ENCODE measurements around the gene AQP5. TPM values are rescaled to one million over a fixed set of nuclear protein-coding genes. Genes with fewer than 3 reads are reported as not detected.

Gene AQP5
- total RNA-seq, 2 donors from 2014 or later = 2.1 TPM; not detected in 1

GRCh38 chr12:49944718-49945117 is 17.0 kb upstream of the AQP5 start:
- H3K27me3 ChIP-seq = no peaks in the 10 kb centered on the region
- H3K4me3 ChIP-seq = no peak overlapping the region
- DNase-seq (ENCODE audit: low spot score) = no peak
- TF ChIP-seq CTCF (IDR thresholded peaks at IDR 0.05) = no peak
- H3K9me3 ChIP-seq = no peaks in the 10 kb centered on the region
- peaks cover 0 to 9% of the 10 kb centered on the region in 2 donors for H3K4me1 ChIP-seq
- H3K36me3 ChIP-seq = no peaks in the 10 kb centered on the region
- H3K27ac ChIP-seq = peak overlapping the region in 1 of 2 donors; percentile 36

- peak overlapping the region; percentile 6 to 41 for H3K4me3 ChIP-seq
- peak; percentile 90 for DNase-seq (ENCODE audit: low spot score)
- peak overlapping the region; percentile 28 to 36 for H3K27ac ChIP-seq
Observed at GRCh38 chr12:49945394-49946080, 16.1 kb upstream of the AQP5 start.

GRCh38 chr12:49946086-49946485 is 15.6 kb upstream of the AQP5 start:
- Histone ChIP-seq H3K9me3 (no peaks in the 10 kb centered on the region), H3K36me3 (no peaks in the 10 kb centered on the region), H3K27me3 (no peaks in the 10 kb centered on the region), H3K4me1 (peaks cover 0 to 9% of the 10 kb centered on the region in 2 donors), H3K4me3 (no peak overlapping the region), H3K27ac (peak overlapping the region; percentile 28 to 36)
- no peak for TF ChIP-seq CTCF (IDR thresholded peaks at IDR 0.05)
- no peak for DNase-seq (ENCODE audit: low spot score)

More at GRCh38 chr12:49945394-49946080, 16.1 kb upstream of the AQP5 start:
- Histone ChIP-seq H3K9me3 (no peaks in the 10 kb centered on the region), H3K27me3 (no peaks in the 10 kb centered on the region), H3K4me1 (peaks cover 0 to 9% of the 10 kb centered on the region in 2 donors), H3K36me3 (no peaks in the 10 kb centered on the region)
- peak; percentile 87 to 91 for TF ChIP-seq CTCF (IDR thresholded peaks at IDR 0.05)

GRCh38 chr12:49946497-49946896 is 15.2 kb upstream of the AQP5 start:
- DNase-seq (ENCODE audit: low spot score) = no peak
- no peaks in the 10 kb centered on the region for H3K9me3 ChIP-seq
- no peak for TF ChIP-seq CTCF (IDR thresholded peaks at IDR 0.05)
- H3K4me3 ChIP-seq = no peak overlapping the region
- no peaks in the 10 kb centered on the region for H3K27me3 ChIP-seq
- no peaks in the 10 kb centered on the region for H3K36me3 ChIP-seq
- no peak overlapping the region for H3K27ac ChIP-seq
- peaks cover 0 to 9% of the 10 kb centered on the region in 2 donors for H3K4me1 ChIP-seq

- H3K27me3 ChIP-seq = no peaks in the 10 kb centered on the region
- DNase-seq (ENCODE audit: low spot score) = no peak
- H3K9me3 ChIP-seq = no peaks in the 10 kb centered on the region
- no peak overlapping the region for H3K4me3 ChIP-seq
- H3K27ac ChIP-seq = no peak overlapping the region
- TF ChIP-seq CTCF (IDR thresholded peaks at IDR 0.05) = no peak
- peaks cover 0 to 9% of the 10 kb centered on the region in 2 donors for H3K4me1 ChIP-seq
- H3K36me3 ChIP-seq = no peaks in the 10 kb centered on the region
Observed at GRCh38 chr12:49947593-49948226, 14.0 kb upstream of the AQP5 start.
